PC-9 (cell line): ENCODE results near the gene TMEM97. TPM values are rescaled to one million over a fixed set of nuclear protein-coding genes. Genes with fewer than 3 reads are reported as not detected.

ENCODE experiments used
- BruUV-seq: library from RNA; stranded (reverse); fragments of 400-500 nt; replicated peaks from 2 replicates; lab custom pipeline; 2021; lab: Mats Ljungman, UMichigan
- CTCF ChIA-PET: fragments of 300-600 bp; sonication (Branson Sonifier 250); formaldehyde crosslinking; loops from one replicate; lab custom pipeline; 2022; ENCODE audit warnings: antibody characterized with exemption; lab: Charles Lee
- POLR2A ChIA-PET: fragments of 300-600 bp; sonication (Branson Sonifier 250); formaldehyde crosslinking; loops from one replicate; lab custom pipeline; 2022; ENCODE audit warnings: antibody characterized with exemption; ENCODE audit not compliant: unreplicated experiment; lab: Charles Lee
- DNase-seq, 2 experiments: peaks; one replicate each; pipeline versions ENCODE4 v3.0.0 to v3.0.0-alpha.2; 2015 to 2022; ENCODE audit warnings: mixed read lengths in 1 of 2
- H2AFZ ChIP-seq: fragments of 200-600 bp; sonication (generic); 2 replicates; pipeline ENCODE4 v1.8.1; 2017; ENCODE audit warnings: antibody characterized with exemption
- H3F3A ChIP-seq: fragments of 200-600 bp; sonication (generic); 2 replicates; pipeline ENCODE4 v1.8.1; 2017; ENCODE audit warnings: antibody characterized with exemption, mild to moderate bottlenecking, low read depth; ENCODE audit not compliant: insufficient read depth
- H3K27ac ChIP-seq: fragments of 200-600 bp; sonication (generic); 2 replicates; pipeline ENCODE4 v1.6.1; 2016; ENCODE audit warnings: mixed run types
- H3K27me3 ChIP-seq: fragments of 200-600 bp; sonication (generic); 2 replicates; pipeline ENCODE4 v1.6.1; 2016; ENCODE audit warnings: low read depth, mixed run types; ENCODE audit not compliant: insufficient read depth
- H3K36me3 ChIP-seq: fragments of 200-600 bp; sonication (generic); 2 replicates; pipeline ENCODE4 v1.6.1; 2016; ENCODE audit warnings: low read depth, mixed run types
- H3K4me1 ChIP-seq: fragments of 200-600 bp; sonication (generic); replicated peaks from 2 replicates; pipeline ENCODE4 v1.6.1; 2016; ENCODE audit warnings: mixed run types; ENCODE audit not compliant: insufficient read depth
- H3K4me2 ChIP-seq: fragments of 200-600 bp; sonication (generic); 2 replicates; pipeline ENCODE4 v1.6.1; 2017; ENCODE audit warnings: mixed run types
- H3K4me3 ChIP-seq: fragments of 200-600 bp; sonication (generic); 2 replicates; pipeline ENCODE4 v1.6.1; 2016; ENCODE audit warnings: mixed run types
- H3K79me2 ChIP-seq: fragments of 200-600 bp; sonication (generic); 2 replicates; pipeline ENCODE4 v1.6.1; 2017; ENCODE audit warnings: low read depth, mixed run types
- H3K9me2 ChIP-seq: fragments of 200-600 bp; sonication (generic); 2 replicates; pipeline ENCODE4 v1.8.1; 2017; ENCODE audit warnings: mild to moderate bottlenecking; ENCODE audit not compliant: insufficient read depth
- H3K9me3 ChIP-seq: fragments of 200-600 bp; sonication (generic); 2 replicates; pipeline ENCODE4 v1.8.1; 2016; ENCODE audit warnings: low read depth; ENCODE audit not compliant: insufficient read depth
- H4K20me1 ChIP-seq: fragments of 200-600 bp; sonication (generic); 2 replicates; pipeline ENCODE4 v1.8.1; 2017; ENCODE audit not compliant: insufficient read depth
- EZH2 ChIP-seq: fragments of 200-600 bp; sonication (generic); IDR thresholded peaks from 2 replicates; pipeline ENCODE4 v1.8.0; 2017; ENCODE audit warnings: antibody characterized with exemption, low read depth
- intact Hi-C: fragments of 100-400 bp; cut with micrococcal nuclease; formaldehyde crosslinking; loops from one replicate; pipeline ENCODE4 v1.10.0; 2022; ENCODE audit not compliant: unreplicated experiment
- total RNA-seq: library from RNA; stranded (reverse); gene quantifications from 2 replicates; pipeline ENCODE4 v1.2.3, GENCODE V29; 2021
- TF ChIP-seq, protein P1 (sequence below): fragments of 200-600 bp; sonication (generic); conservative IDR thresholded peaks from 2 replicates; pipeline ENCODE4 v1.6.1; 2017; ENCODE audit warnings: mixed run types, antibody characterized with exemption, mild to moderate bottlenecking, moderate library complexity

Gene TMEM97
- total RNA-seq, 1 experiment from 2014 or later = 46.4 TPM

DNA sequence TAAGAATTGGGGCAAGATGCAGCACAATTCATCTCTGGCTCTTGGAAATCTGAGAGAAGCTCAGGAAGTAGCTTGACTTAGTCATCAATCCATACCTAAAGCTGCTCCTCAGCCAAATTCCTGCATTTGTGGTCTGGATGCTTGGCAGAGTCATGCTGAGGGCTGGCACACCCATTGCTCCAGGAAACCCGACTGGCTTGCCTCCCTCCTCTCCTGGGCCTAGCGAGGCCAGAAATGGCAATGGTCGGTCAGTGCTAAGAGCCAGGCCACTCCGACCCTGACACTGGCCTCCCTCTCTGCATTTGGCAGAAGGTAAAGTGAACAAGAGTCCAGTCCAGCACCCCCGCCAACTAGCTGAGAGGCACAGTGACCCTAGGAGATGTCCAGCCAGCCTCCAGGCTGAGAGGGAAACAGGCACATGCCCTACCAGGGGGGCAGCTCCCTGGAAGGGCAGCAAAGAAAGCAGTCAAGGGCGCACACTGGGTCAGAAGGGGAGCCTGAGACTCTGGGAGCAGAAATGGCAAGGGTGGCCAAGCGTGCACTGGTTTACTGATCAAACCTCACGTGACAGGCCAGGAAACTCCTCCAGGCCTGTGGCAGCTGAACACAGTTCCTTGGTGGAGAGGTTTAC is 28.4 kb downstream of the TMEM97 start:
- no peaks in the 10 kb centered on the region for H3K9me2 ChIP-seq
- ChIA-PET CTCF (interaction anchor here (0.7 kb wide), 2 partner anchors 9 to 12 kb away, joined by 3 to 6 read pairs; partner anchors contain the start of genes IFT20 and TNFAIP1), POLR2A (interaction anchor here (0.5 to 2.5 kb wide), 9 partner anchors 9 to 1052 kb away, joined by 3 to 42 read pairs (median 5); partner anchors contain the start of genes IFT20, POLDIP2 and TNFAIP1)
- H2AFZ ChIP-seq = no peak overlapping the region
- H3K27me3 ChIP-seq = no peaks in the 10 kb centered on the region
- peaks cover 56% of the 10 kb centered on the region for H3F3A ChIP-seq
- H3K27ac ChIP-seq = peak overlapping the region; percentile 72
- H4K20me1 ChIP-seq = 0 out of 2 replicates have a peak, but pooled peaks cover 3% of the 10 kb centered on the region
- peak; percentile 82 to 89 for DNase-seq
- H3K9me3 ChIP-seq = no peaks in the 10 kb centered on the region
- peak overlapping the region; percentile 39 for H3K4me2 ChIP-seq
- TF ChIP-seq, protein P1, sequence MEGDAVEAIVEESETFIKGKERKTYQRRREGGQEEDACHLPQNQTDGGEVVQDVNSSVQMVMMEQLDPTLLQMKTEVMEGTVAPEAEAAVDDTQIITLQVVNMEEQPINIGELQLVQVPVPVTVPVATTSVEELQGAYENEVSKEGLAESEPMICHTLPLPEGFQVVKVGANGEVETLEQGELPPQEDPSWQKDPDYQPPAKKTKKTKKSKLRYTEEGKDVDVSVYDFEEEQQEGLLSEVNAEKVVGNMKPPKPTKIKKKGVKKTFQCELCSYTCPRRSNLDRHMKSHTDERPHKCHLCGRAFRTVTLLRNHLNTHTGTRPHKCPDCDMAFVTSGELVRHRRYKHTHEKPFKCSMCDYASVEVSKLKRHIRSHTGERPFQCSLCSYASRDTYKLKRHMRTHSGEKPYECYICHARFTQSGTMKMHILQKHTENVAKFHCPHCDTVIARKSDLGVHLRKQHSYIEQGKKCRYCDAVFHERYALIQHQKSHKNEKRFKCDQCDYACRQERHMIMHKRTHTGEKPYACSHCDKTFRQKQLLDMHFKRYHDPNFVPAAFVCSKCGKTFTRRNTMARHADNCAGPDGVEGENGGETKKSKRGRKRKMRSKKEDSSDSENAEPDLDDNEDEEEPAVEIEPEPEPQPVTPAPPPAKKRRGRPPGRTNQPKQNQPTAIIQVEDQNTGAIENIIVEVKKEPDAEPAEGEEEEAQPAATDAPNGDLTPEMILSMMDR = no peak; the same call in 1 of the 2 replicates
- no peak for TF ChIP-seq EZH2
- no peak overlapping the region for H3K4me3 ChIP-seq
- intact Hi-C loops = loop anchor here (1.0 kb wide), 2 partner anchors 11 to 33 kb away; no protein-coding TSS in a partner anchor
- peaks cover 26% of the 10 kb centered on the region for H3K4me1 ChIP-seq
- H3K79me2 ChIP-seq = no peaks in the 10 kb centered on the region
- peaks cover 24% of the 10 kb centered on the region for H3K36me3 ChIP-seq
- TSS peak; percentile 13 for BruUV-seq

DNA sequence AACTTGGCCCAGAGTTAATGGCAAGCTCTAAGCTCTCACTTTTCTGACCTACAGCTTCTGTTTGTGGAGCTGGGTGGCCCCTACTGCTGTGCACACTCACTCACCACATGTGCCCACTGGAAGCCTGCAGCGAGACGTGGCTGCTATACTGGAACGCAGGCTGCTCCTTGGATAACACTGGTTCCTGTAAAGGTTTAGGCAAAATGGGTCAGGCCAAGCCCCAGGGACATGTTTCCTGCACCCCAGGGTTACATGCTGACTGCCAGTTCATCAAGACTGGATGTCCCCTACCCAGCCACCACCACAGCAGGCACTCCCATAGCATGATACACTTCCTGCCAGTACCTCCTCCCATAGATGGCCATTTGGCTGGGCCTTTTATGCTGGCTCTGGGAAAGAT is 30.0 kb downstream of the TMEM97 start:
- Histone ChIP-seq H3K27me3 (no peaks in the 10 kb centered on the region), H3K9me3 (no peaks in the 10 kb centered on the region), H3K4me2 (no peak overlapping the region), H2AFZ (no peak overlapping the region), H3K79me2 (no peaks in the 10 kb centered on the region), H3K27ac (no peak overlapping the region), H3F3A (peaks cover 56% of the 10 kb centered on the region), H3K4me1 (peaks cover 26% of the 10 kb centered on the region), H3K4me3 (no peak overlapping the region), H4K20me1 (0 out of 2 replicates have a peak, but pooled peaks cover 3% of the 10 kb centered on the region), H3K36me3 (peaks cover 24% of the 10 kb centered on the region), H3K9me2 (no peaks in the 10 kb centered on the region)
- TF ChIP-seq, protein P1 = no peak
- no peak for TF ChIP-seq EZH2
- DNase-seq = no peak
- intact Hi-C loops = no loop called here
- CTCF ChIA-PET = no interaction called here
- POLR2A ChIA-PET = no interaction called here
- BruUV-seq = no TSS peak

DNA sequence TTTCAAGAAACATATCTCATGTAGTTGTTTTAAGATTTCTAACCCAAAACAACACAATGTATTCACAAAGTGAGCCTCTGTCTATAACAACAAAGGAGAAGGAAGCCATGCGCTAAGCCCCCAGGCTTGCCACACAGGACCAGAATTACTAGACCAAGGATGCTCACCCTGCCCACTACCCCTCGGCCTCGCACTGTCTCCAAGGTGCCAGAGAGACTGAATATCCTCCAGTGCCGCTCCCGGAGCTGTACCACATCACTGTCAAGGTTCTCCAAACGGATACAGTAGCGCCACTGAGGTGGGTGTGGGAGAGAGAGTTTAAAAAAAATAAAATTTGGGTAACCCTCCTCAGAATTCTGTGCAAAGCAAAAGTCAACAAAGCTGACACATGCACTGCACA is 31.3 kb downstream of the TMEM97 start:
- H3K36me3 ChIP-seq = peaks cover 12% of the 10 kb centered on the region
- no peak overlapping the region for H3K4me3 ChIP-seq
- H3K9me2 ChIP-seq = no peaks in the 10 kb centered on the region
- peaks cover 50% of the 10 kb centered on the region for H3F3A ChIP-seq
- peaks cover 26% of the 10 kb centered on the region for H3K4me1 ChIP-seq
- ChIA-PET CTCF (interaction anchor here (0.6 kb wide), 1 partner anchor 1408 kb away, joined by 3 read pairs; no protein-coding TSS in a partner anchor), POLR2A (no interaction called here)
- DNase-seq = no peak
- H3K79me2 ChIP-seq = no peaks in the 10 kb centered on the region
- no peak overlapping the region for H3K27ac ChIP-seq
- H4K20me1 ChIP-seq = no peaks in the 10 kb centered on the region
- intact Hi-C loops = no loop called here
- no peak overlapping the region for H3K4me2 ChIP-seq
- TF ChIP-seq, protein P1 = no peak
- no peak for TF ChIP-seq EZH2
- H2AFZ ChIP-seq = no peak overlapping the region
- H3K27me3 ChIP-seq = no peaks in the 10 kb centered on the region
- no TSS peak for BruUV-seq
- no peaks in the 10 kb centered on the region for H3K9me3 ChIP-seq
